ENCODE results near the gene NCKAP5. TPM values are rescaled to one million over a fixed set of nuclear protein-coding genes. Genes with fewer than 3 reads are reported as not detected.

Gene NCKAP5
- total RNA-seq, 3 donors from 2014 or later (not counting 1 experiment from before 2014, with no cell fraction given): 0.12 to 0.20 TPM; not detected in 1

DNA sequence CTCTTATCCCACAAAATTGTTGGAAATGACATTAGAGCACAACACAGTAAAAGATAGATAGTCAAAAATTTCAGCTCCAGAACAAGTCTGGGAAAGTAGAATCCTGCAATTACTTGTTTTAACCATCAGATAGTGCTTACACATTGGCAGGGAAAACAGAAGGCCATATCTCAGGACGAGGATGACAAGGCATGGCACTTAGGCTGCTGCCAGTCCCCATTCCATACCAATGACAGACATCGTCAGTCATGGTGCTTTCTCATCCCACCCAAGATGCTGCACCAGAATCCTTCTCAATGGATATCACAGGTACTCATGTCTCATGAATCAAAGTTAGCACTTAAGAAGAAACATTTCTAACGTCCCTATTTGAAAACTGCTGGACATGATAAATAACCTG, 187.3 kb downstream of the NCKAP5 start:
- Mint-ChIP-seq H3K9me3 (peaks cover 5 to 13% of the 10 kb centered on the region in 2 donors), H3K27ac (no peak overlapping the region), H3K36me3 (no peaks in the 10 kb centered on the region), H3K4me1 (no peaks in the 10 kb centered on the region), H3K4me3 (no peak overlapping the region), H3K27me3 (ENCODE audit: low read depth in 2 of 2) (no peaks in the 10 kb centered on the region)
- TF ChIP-seq, protein P1, sequence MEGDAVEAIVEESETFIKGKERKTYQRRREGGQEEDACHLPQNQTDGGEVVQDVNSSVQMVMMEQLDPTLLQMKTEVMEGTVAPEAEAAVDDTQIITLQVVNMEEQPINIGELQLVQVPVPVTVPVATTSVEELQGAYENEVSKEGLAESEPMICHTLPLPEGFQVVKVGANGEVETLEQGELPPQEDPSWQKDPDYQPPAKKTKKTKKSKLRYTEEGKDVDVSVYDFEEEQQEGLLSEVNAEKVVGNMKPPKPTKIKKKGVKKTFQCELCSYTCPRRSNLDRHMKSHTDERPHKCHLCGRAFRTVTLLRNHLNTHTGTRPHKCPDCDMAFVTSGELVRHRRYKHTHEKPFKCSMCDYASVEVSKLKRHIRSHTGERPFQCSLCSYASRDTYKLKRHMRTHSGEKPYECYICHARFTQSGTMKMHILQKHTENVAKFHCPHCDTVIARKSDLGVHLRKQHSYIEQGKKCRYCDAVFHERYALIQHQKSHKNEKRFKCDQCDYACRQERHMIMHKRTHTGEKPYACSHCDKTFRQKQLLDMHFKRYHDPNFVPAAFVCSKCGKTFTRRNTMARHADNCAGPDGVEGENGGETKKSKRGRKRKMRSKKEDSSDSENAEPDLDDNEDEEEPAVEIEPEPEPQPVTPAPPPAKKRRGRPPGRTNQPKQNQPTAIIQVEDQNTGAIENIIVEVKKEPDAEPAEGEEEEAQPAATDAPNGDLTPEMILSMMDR (IDR thresholded peaks at IDR 0.05): no peak
- no peaks in the 10 kb centered on the region for H3K27me3 ChIP-seq (ENCODE audit: control insufficient read depth, insufficient read depth, low read length)
- H3K4me3 ChIP-seq (ENCODE audit: low read length): no peak overlapping the region
- 67% methylated on average over 3 of the region's 3 CpGs for WGBS (ENCODE audit: insufficient coverage)
- H3K4me1 ChIP-seq (ENCODE audit: control insufficient read depth, insufficient read depth, low read length): no peaks in the 10 kb centered on the region
- no peaks in the 10 kb centered on the region for H3K9me3 ChIP-seq (ENCODE audit: control insufficient read depth, insufficient read depth, low read length)
- H3K27ac ChIP-seq (ENCODE audit: low read length): no peak overlapping the region
- intact Hi-C loops (cut with micrococcal nuclease): no loop called here
- ATAC-seq (no peak), DNase-seq (no peak)
- no peaks in the 10 kb centered on the region for H3K36me3 ChIP-seq (ENCODE audit: control insufficient read depth, insufficient read depth, low read length)

DNA sequence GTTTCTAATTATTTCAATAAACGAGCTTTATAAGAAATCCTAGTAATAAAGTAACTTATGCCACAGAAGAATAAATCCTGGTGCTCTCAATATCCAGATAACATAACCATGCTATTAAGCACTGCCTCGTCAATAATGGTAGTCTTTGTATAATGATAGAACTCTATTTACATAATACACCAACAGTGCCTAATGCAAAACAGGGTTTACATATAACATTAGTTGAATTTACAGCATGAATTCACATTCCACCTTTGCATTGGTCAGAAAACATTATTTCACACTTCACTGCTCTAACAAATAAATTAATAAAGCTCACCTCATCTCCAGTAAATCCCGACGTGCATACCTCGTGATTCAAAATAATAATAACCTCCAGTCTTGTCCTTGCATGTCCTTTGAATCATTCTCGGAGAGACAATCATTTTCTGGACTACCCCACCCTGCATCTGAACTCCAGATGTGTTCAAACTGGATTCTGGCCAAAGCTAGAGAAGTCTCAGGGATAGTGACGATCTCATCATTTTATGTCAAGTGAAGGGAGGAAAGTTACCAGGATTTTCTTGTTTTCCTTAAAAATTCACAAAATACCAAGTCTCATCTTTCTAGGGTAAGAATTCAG, 189.2 kb downstream of the NCKAP5 start:
- H3K4me3 Mint-ChIP-seq: no peak overlapping the region
- H3K27me3 Mint-ChIP-seq (ENCODE audit: low read depth in 2 of 2): no peaks in the 10 kb centered on the region
- H3K36me3 Mint-ChIP-seq: no peaks in the 10 kb centered on the region
- no peak overlapping the region for H3K27ac ChIP-seq (ENCODE audit: low read length)
- no peaks in the 10 kb centered on the region for H3K36me3 ChIP-seq (ENCODE audit: control insufficient read depth, insufficient read depth, low read length)
- no peak for DNase-seq
- TF ChIP-seq, protein P1 (IDR thresholded peaks at IDR 0.05): no peak
- H3K4me1 Mint-ChIP-seq: no peaks in the 10 kb centered on the region
- H3K27ac Mint-ChIP-seq: no peak overlapping the region
- H3K9me3 Mint-ChIP-seq: peaks cover 8 to 15% of the 10 kb centered on the region in 2 donors
- H3K27me3 ChIP-seq (ENCODE audit: control insufficient read depth, insufficient read depth, low read length): no peaks in the 10 kb centered on the region
- H3K4me1 ChIP-seq (ENCODE audit: control insufficient read depth, insufficient read depth, low read length): no peaks in the 10 kb centered on the region
- no peak for ATAC-seq
- H3K9me3 ChIP-seq (ENCODE audit: control insufficient read depth, insufficient read depth, low read length): no peaks in the 10 kb centered on the region
- WGBS (ENCODE audit: insufficient coverage): 88% methylated on average over 5 of the region's 7 CpGs
- intact Hi-C loops (cut with micrococcal nuclease): no loop called here
- no peak overlapping the region for H3K4me3 ChIP-seq (ENCODE audit: low read length)

DNA sequence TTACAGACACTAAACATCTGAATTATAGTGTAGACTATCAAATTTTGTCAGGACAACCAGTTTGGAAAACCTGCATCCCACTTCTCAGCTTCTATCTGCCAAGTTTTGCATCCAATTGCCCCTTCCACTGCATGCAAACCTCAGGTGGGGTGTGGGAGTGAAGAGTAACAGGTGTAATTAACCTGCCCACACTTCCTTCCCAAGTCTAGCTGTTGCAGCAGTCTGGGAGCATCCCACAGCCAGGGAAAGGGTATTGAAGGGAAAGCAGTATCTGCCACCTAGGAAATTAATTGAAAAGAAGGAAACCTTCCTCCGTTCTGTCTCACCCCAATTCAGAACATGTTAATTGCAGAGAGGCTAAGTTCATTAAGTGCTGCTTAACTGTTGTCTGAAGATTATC, 189.9 kb downstream of the NCKAP5 start:
- no peaks in the 10 kb centered on the region for H3K27me3 ChIP-seq (ENCODE audit: control insufficient read depth, insufficient read depth, low read length)
- H3K9me3 Mint-ChIP-seq: peaks cover 10 to 15% of the 10 kb centered on the region in 2 donors
- no peaks in the 10 kb centered on the region for H3K36me3 Mint-ChIP-seq
- H3K27me3 Mint-ChIP-seq (ENCODE audit: low read depth in 2 of 2): no peaks in the 10 kb centered on the region
- DNase-seq (no peak), ATAC-seq (no peak)
- no peak overlapping the region for H3K4me3 Mint-ChIP-seq
- H3K27ac ChIP-seq (ENCODE audit: low read length): no peak overlapping the region
- H3K4me3 ChIP-seq (ENCODE audit: low read length): no peak overlapping the region
- no peaks in the 10 kb centered on the region for H3K9me3 ChIP-seq (ENCODE audit: control insufficient read depth, insufficient read depth, low read length)
- TF ChIP-seq, protein P1 (IDR thresholded peaks at IDR 0.05): no peak
- intact Hi-C loops (cut with micrococcal nuclease): no loop called here
- H3K36me3 ChIP-seq (ENCODE audit: control insufficient read depth, insufficient read depth, low read length): no peaks in the 10 kb centered on the region
- no peaks in the 10 kb centered on the region for H3K4me1 Mint-ChIP-seq
- no peaks in the 10 kb centered on the region for H3K4me1 ChIP-seq (ENCODE audit: control insufficient read depth, insufficient read depth, low read length)
- no CpG with 5 or more reads among the region's 1 CpG for WGBS (ENCODE audit: insufficient coverage)
- no peak overlapping the region for H3K27ac Mint-ChIP-seq

DNA sequence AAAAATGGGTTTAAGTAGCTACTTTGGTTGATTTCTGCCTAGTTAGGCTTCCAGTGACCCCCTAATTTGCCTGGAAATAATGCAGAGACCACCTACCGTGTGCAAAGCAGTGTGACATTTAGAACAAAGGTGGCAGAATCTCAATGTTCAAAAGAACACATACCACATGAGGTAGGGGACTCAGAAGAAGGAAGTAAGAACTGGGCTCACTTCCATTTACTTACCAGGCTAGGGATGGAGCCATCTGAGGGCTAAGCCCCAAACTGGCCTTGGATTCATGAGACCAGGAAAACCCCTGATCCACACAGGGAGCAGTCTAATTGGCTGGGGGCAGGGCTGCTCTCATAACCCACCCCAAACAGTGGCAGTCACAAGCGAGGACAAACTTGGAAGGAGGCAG, 190.7 kb downstream of the NCKAP5 start:
- H3K4me3 ChIP-seq (ENCODE audit: low read length): no peak overlapping the region
- H3K4me3 Mint-ChIP-seq: no peak overlapping the region
- intact Hi-C loops (cut with micrococcal nuclease): no loop called here
- H3K27ac Mint-ChIP-seq: no peak overlapping the region
- no peaks in the 10 kb centered on the region for H3K36me3 ChIP-seq (ENCODE audit: control insufficient read depth, insufficient read depth, low read length)
- H3K4me1 ChIP-seq (ENCODE audit: control insufficient read depth, insufficient read depth, low read length): no peaks in the 10 kb centered on the region
- TF ChIP-seq, protein P1 (IDR thresholded peaks at IDR 0.05): no peak
- H3K36me3 Mint-ChIP-seq: no peaks in the 10 kb centered on the region
- H3K9me3 ChIP-seq (ENCODE audit: control insufficient read depth, insufficient read depth, low read length): no peaks in the 10 kb centered on the region
- H3K27me3 Mint-ChIP-seq (ENCODE audit: low read depth in 2 of 2): no peaks in the 10 kb centered on the region
- WGBS (ENCODE audit: insufficient coverage): 43% methylated on average over 1 of the region's 2 CpGs
- H3K4me1 Mint-ChIP-seq: no peaks in the 10 kb centered on the region
- DNase-seq (no peak), ATAC-seq (no peak)
- no peak overlapping the region for H3K27ac ChIP-seq (ENCODE audit: low read length)
- peaks cover 10 to 15% of the 10 kb centered on the region in 2 donors for H3K9me3 Mint-ChIP-seq
- H3K27me3 ChIP-seq (ENCODE audit: control insufficient read depth, insufficient read depth, low read length): no peaks in the 10 kb centered on the region
